ENCODE results near the gene PERM1. TPM values are rescaled to one million over a fixed set of nuclear protein-coding genes. Genes with fewer than 3 reads are reported as not detected.

PERM1 gene
- total and polyA plus RNA-seq, 2 experiments from 2014 or later = 0.45 TPM; not detected in 1

- no peaks in the 10 kb centered on the region for H3K79me2 ChIP-seq (ENCODE audit: insufficient read depth)
- WGBS, 2 experiments (ENCODE audit: low coverage in 1 of 2, low lambda C conversion rate in 2 of 2, missing lambda C conversion rate in 2 of 2) = 71 to 74% methylated on average over 13 of the region's 13 CpGs
- no peaks in the 10 kb centered on the region for H4K20me1 ChIP-seq (ENCODE audit: insufficient read depth)
Measured at GRCh38 chr1:1023700-1024099, 41.8 kb upstream of the PERM1 start.

GRCh38 chr1:1022302-1023009 is 40.6 kb upstream of the PERM1 start:
- TF ChIP-seq EZH2 (IDR thresholded peaks at IDR 0.05; ENCODE audit: insufficient read depth, poor library complexity, severe bottlenecking) = no peak
- Histone ChIP-seq H3K79me2 (ENCODE audit: insufficient read depth) (no peaks in the 10 kb centered on the region), H3K4me3 (no peak overlapping the region), H3K9me2 (ENCODE audit: insufficient read depth) (no peaks in the 10 kb centered on the region), H3K27ac (no peak overlapping the region), H3K9me3 (ENCODE audit: low read depth) (no peaks in the 10 kb centered on the region), H4K20me1 (ENCODE audit: insufficient read depth) (no peaks in the 10 kb centered on the region), H3F3A (ENCODE audit: insufficient read depth) (no peaks in the 10 kb centered on the region), H3K4me1 (ENCODE audit: insufficient read depth) (0 out of 2 replicates have a peak, but pooled peaks cover 6% of the 10 kb centered on the region), H3K4me2 (ENCODE audit: unreplicated experiment) (no peak overlapping the region), H3K9ac (no peak overlapping the region), H3K27me3 (replicated peaks; ENCODE audit: insufficient read depth) (no peaks in the 10 kb centered on the region), H2AFZ (no peak overlapping the region), H3K36me3 (ENCODE audit: low read depth) (no peaks in the 10 kb centered on the region)
- 71 to 77% methylated on average over 21 to 26 of the region's 27 CpGs for WGBS, 2 experiments (ENCODE audit: low coverage in 1 of 2, low lambda C conversion rate in 2 of 2, missing lambda C conversion rate in 2 of 2)
- in situ Hi-C loops (cut with MboI) = no loop called here
- DNase-seq = no peak

More at GRCh38 chr1:1023700-1024099, 41.8 kb upstream of the PERM1 start:
- H3K36me3 ChIP-seq (ENCODE audit: low read depth) = no peaks in the 10 kb centered on the region
- H3K4me3 ChIP-seq = no peak overlapping the region
- 0 out of 2 replicates have a peak, but pooled peaks cover 6% of the 10 kb centered on the region for H3K4me1 ChIP-seq (ENCODE audit: insufficient read depth)
- in situ Hi-C loops (cut with MboI) = no loop called here
- H2AFZ ChIP-seq = no peak overlapping the region
- H3K9ac ChIP-seq = no peak overlapping the region
- DNase-seq = no peak
- no peaks in the 10 kb centered on the region for H3K27me3 ChIP-seq (replicated peaks; ENCODE audit: insufficient read depth)
- H3F3A ChIP-seq (ENCODE audit: insufficient read depth) = no peaks in the 10 kb centered on the region
- H3K4me2 ChIP-seq (ENCODE audit: unreplicated experiment) = no peak overlapping the region
- no peak for TF ChIP-seq EZH2phosphoT487 (IDR thresholded peaks at IDR 0.05; ENCODE audit: insufficient read depth, low read depth)
- no peak for TF ChIP-seq EZH2 (IDR thresholded peaks at IDR 0.05; ENCODE audit: insufficient read depth, poor library complexity, severe bottlenecking)
- H3K9me2 ChIP-seq (ENCODE audit: insufficient read depth) = no peaks in the 10 kb centered on the region
- no peaks in the 10 kb centered on the region for H3K9me3 ChIP-seq (ENCODE audit: low read depth)
- H3K27ac ChIP-seq = no peak overlapping the region

- H3K4me3 ChIP-seq = no peak overlapping the region; the same call in 1 of the 2 replicates
- DNase-seq = no peak
Measured at GRCh38 chr1:1021920-1022259, 40.0 kb upstream of the PERM1 start.

GRCh38 chr1:1021010-1021919 is 39.4 kb upstream of the PERM1 start:
- H3K27ac ChIP-seq = no peak overlapping the region
- in situ Hi-C loops (cut with MboI) = no loop called here
- no peak overlapping the region; the same call in 1 of the 2 replicates for H2AFZ ChIP-seq
- peak overlapping the region; percentile 46 for H3K4me2 ChIP-seq (ENCODE audit: unreplicated experiment)
- TF ChIP-seq EZH2phosphoT487 (IDR thresholded peaks at IDR 0.05; ENCODE audit: insufficient read depth, low read depth) = no peak
- no peak for TF ChIP-seq EZH2 (IDR thresholded peaks at IDR 0.05; ENCODE audit: insufficient read depth, poor library complexity, severe bottlenecking)
- H3K4me1 ChIP-seq (ENCODE audit: insufficient read depth) = 0 out of 2 replicates have a peak, but pooled peaks cover 6% of the 10 kb centered on the region
- no peaks in the 10 kb centered on the region for H3K27me3 ChIP-seq (replicated peaks; ENCODE audit: insufficient read depth)
- no peaks in the 10 kb centered on the region for H3K36me3 ChIP-seq (ENCODE audit: low read depth)
- H3K9ac ChIP-seq = peak overlapping the region; percentile 3; the same call in 1 of the 2 replicates
- H4K20me1 ChIP-seq (ENCODE audit: insufficient read depth) = no peaks in the 10 kb centered on the region
- H3F3A ChIP-seq (ENCODE audit: insufficient read depth) = no peaks in the 10 kb centered on the region
- no peaks in the 10 kb centered on the region for H3K9me3 ChIP-seq (ENCODE audit: low read depth)
- WGBS, 2 experiments (ENCODE audit: low coverage in 1 of 2, low lambda C conversion rate in 2 of 2, missing lambda C conversion rate in 2 of 2) = 20 to 24% methylated on average over 29 of the region's 33 CpGs
- no peaks in the 10 kb centered on the region for H3K9me2 ChIP-seq (ENCODE audit: insufficient read depth)
- DNase-seq = peak; percentile 78
- peak overlapping the region; percentile 70 for H3K4me3 ChIP-seq
- H3K79me2 ChIP-seq (ENCODE audit: insufficient read depth) = no peaks in the 10 kb centered on the region

More at GRCh38 chr1:1021920-1022259, 40.0 kb upstream of the PERM1 start:
- no peak overlapping the region for H2AFZ ChIP-seq
- no peak for TF ChIP-seq EZH2 (IDR thresholded peaks at IDR 0.05; ENCODE audit: insufficient read depth, poor library complexity, severe bottlenecking)
- no peak for TF ChIP-seq EZH2phosphoT487 (IDR thresholded peaks at IDR 0.05; ENCODE audit: insufficient read depth, low read depth)
- no peaks in the 10 kb centered on the region for H3K27me3 ChIP-seq (replicated peaks; ENCODE audit: insufficient read depth)
- 0 out of 2 replicates have a peak, but pooled peaks cover 6% of the 10 kb centered on the region for H3K4me1 ChIP-seq (ENCODE audit: insufficient read depth)
- H4K20me1 ChIP-seq (ENCODE audit: insufficient read depth) = no peaks in the 10 kb centered on the region
- H3K9me3 ChIP-seq (ENCODE audit: low read depth) = no peaks in the 10 kb centered on the region
- H3K27ac ChIP-seq = no peak overlapping the region
- no peaks in the 10 kb centered on the region for H3K36me3 ChIP-seq (ENCODE audit: low read depth)
- no peaks in the 10 kb centered on the region for H3F3A ChIP-seq (ENCODE audit: insufficient read depth)
- H3K9ac ChIP-seq = no peak overlapping the region
- H3K79me2 ChIP-seq (ENCODE audit: insufficient read depth) = no peaks in the 10 kb centered on the region
- WGBS, 2 experiments (ENCODE audit: low coverage in 1 of 2, low lambda C conversion rate in 2 of 2, missing lambda C conversion rate in 2 of 2) = 84 to 86% methylated on average over 10 of the region's 10 CpGs
- in situ Hi-C loops (cut with MboI) = no loop called here
- no peak overlapping the region for H3K4me2 ChIP-seq (ENCODE audit: unreplicated experiment)
- no peaks in the 10 kb centered on the region for H3K9me2 ChIP-seq (ENCODE audit: insufficient read depth)

Data from GM23248 (cell line).